HL-60 (cell line): ENCODE measurements around the gene DENND4A.
"Not testable (repeated sequence)": the region's sequence is repeated elsewhere in the genome, so short reads cannot be mapped to it uniquely, and the experiment has no call there.

ENCODE experiments used
- DNase-seq, 2 experiments: peaks; one replicate each; pipeline ENCODE4 v3.0.0-alpha.2; 2010 to 2020; ENCODE audit warnings: low read depth in 1 of 2, low spot score in 1 of 2
- H3K27ac ChIP-seq: fragments of 250-450 bp; sonication (Bioruptor Pico); replicated peaks from 2 replicates; pipeline ENCODE4 v1.5.1; 2020; ENCODE audit warnings: mild to moderate bottlenecking, moderate library complexity
- H3K27me3 ChIP-seq: fragments of 250-450 bp; sonication (Bioruptor Pico); 2 replicates; pipeline ENCODE4 v1.5.1; 2021; ENCODE audit warnings: mild to moderate bottlenecking, moderate library complexity; ENCODE audit not compliant: insufficient read depth, poor library complexity, severe bottlenecking
- H3K4me3 ChIP-seq: replicated peaks from 2 replicates; pipeline ENCODE4 v1.5.1; 2011; ENCODE audit warnings: mild to moderate bottlenecking, control low read depth, low read length; ENCODE audit not compliant: insufficient read depth
- CTCF ChIP-seq: IDR thresholded peaks from one replicate; pipeline ENCODE4 v1.5.1; 2011; ENCODE audit warnings: low read length, control low read depth, inconsistent platforms; ENCODE audit not compliant: insufficient read depth
- GABPA ChIP-seq: IDR thresholded peaks from 2 replicates; pipeline ENCODE4 v1.6.1; 2012; ENCODE audit warnings: low read depth
- POLR2AphosphoS5 ChIP-seq: IDR thresholded peaks from 2 replicates; pipeline ENCODE4 v1.6.1; 2012; ENCODE audit warnings: low read depth
- REST ChIP-seq: IDR thresholded peaks from 2 replicates; pipeline ENCODE4 v1.6.1; 2012; ENCODE audit warnings: low read depth; ENCODE audit not compliant: insufficient replicate concordance
- SPI1 ChIP-seq: IDR thresholded peaks from 2 replicates; pipeline ENCODE4 v1.6.1; 2012; ENCODE audit warnings: low read depth, mild to moderate bottlenecking, borderline replicate concordance

DENND4A gene

GRCh38 chr15:65818927-65819562 lies 27.0 kb upstream of the DENND4A start:
- TF ChIP-seq CTCF, result no peak
- peak; percentile 87 for TF ChIP-seq SPI1
- DNase-seq, result peak; percentile 50 to 84
- peak overlapping the region; percentile 84 for H3K27ac ChIP-seq

GRCh38 chr15:65816441-65816840 lies 24.3 kb upstream of the DENND4A start:
- Histone ChIP-seq H3K4me3 (no peak overlapping the region), H3K27ac (no peak overlapping the region), H3K27me3 (no peaks in the 10 kb centered on the region)
- TF ChIP-seq SPI1 (no peak), CTCF (no peak), REST (no peak), POLR2AphosphoS5 (no peak)
- DNase-seq, result no peak

More at GRCh38 chr15:65818927-65819562, 27.0 kb upstream of the DENND4A start:
- Histone ChIP-seq H3K4me3 (no peak overlapping the region), H3K27me3 (no peaks in the 10 kb centered on the region)

GRCh38 chr15:65816008-65816407 lies 23.9 kb upstream of the DENND4A start:
- H3K4me3 ChIP-seq, DNase-seq, H3K27ac ChIP-seq, H3K27me3 ChIP-seq: not testable (repeated sequence)

- not testable (repeated sequence) for DNase-seq, H3K27me3 ChIP-seq, H3K27ac ChIP-seq, H3K4me3 ChIP-seq
Measured at GRCh38 chr15:65814271-65814670, 22.2 kb upstream of the DENND4A start.

- Histone ChIP-seq H3K27me3 (no peaks in the 10 kb centered on the region), H3K4me3 (no peak overlapping the region), H3K27ac (no peak overlapping the region)
- DNase-seq, result no peak
- TF ChIP-seq REST (no peak), GABPA (no peak), SPI1 (no peak), CTCF (no peak), POLR2AphosphoS5 (no peak)
Measured at GRCh38 chr15:65812916-65813315, 20.8 kb upstream of the DENND4A start.
